HepG2 (cell line): ENCODE measurements around the gene TEAD4. TPM values are rescaled to one million over a fixed set of nuclear protein-coding genes. Genes with fewer than 3 reads are reported as not detected.

ENCODE experiments used
- CENPT ChIP-seq: sonication (generic); formaldehyde crosslinking; IDR thresholded peaks from 2 replicates; pipeline ENCODE4 v1.8.0; 2022; ENCODE audit warnings: low read depth, mild to moderate bottlenecking, moderate library complexity, missing genetic modification reagents
- ELF3 ChIP-seq: IDR thresholded peaks from 2 replicates; pipeline ENCODE4 v1.6.1; 2016; ENCODE audit warnings: missing genetic modification reagents, missing compliant biosample characterization
- FOSL1 ChIP-seq: sonication (generic); formaldehyde crosslinking; IDR thresholded peaks from 2 replicates; pipeline ENCODE4 v1.9.0; 2021; ENCODE audit warnings: missing genetic modification reagents, borderline replicate concordance
- SRSF4 ChIP-seq: fragments of 200-400 bp; formaldehyde crosslinking; IDR thresholded peaks from one replicate; pipeline ENCODE4 v1.6.1; 2018; ENCODE audit warnings: mild to moderate bottlenecking, low read depth, low read length, moderate library complexity; ENCODE audit not compliant: poor library complexity, severe bottlenecking
- TGIF2 ChIP-seq: IDR thresholded peaks from 2 replicates; pipeline ENCODE4 v1.6.1; 2016; ENCODE audit warnings: control low read depth, missing compliant biosample characterization
- ZNF407 ChIP-seq: sonication (generic); formaldehyde crosslinking; IDR thresholded peaks from one replicate; pipeline ENCODE4 v1.5.1; 2020; ENCODE audit warnings: mild to moderate bottlenecking, missing genetic modification reagents; ENCODE audit errors: not compliant biosample characterization
- ZNF547 ChIP-seq: sonication (generic); formaldehyde crosslinking; IDR thresholded peaks from 2 replicates; pipeline ENCODE4 v1.5.1; 2020; ENCODE audit warnings: mild to moderate bottlenecking, missing genetic modification reagents
- ZNF747 ChIP-seq: sonication (generic); formaldehyde crosslinking; IDR thresholded peaks from 2 replicates; pipeline ENCODE4 v1.8.1; 2023; ENCODE audit warnings: missing genetic modification reagents, mild to moderate bottlenecking, borderline replicate concordance
- polyA plus RNA-seq, 8 experiments: library from polyadenylated mRNA; depleted of rRNA in 3 of 8; stranded (reverse) in 7 of 8; unstranded in 1 of 8; fragments of >200 nt; fragmentation: Illumina TruSeq in 4 of 8; extraction: Trizol in 4 of 8; gene quantifications; 2 replicates each; pipeline versions ENCODE4 v1.2.1 to v1.2.3, GENCODE V29; 2011 to 2016; ENCODE audit warnings: low read depth in 4 of 8, missing spikeins in 1 of 8, mixed read lengths in 1 of 8; ENCODE audit not compliant: insufficient read depth in 1 of 8
- total RNA-seq, 5 experiments: library from RNA; depleted of rRNA; stranded (reverse); fragments of >200 nt; fragmentation: Illumina TruSeq; extraction: Trizol; gene quantifications; 2 replicates each; pipeline ENCODE4 v1.2.3, GENCODE V29; 2016; ENCODE audit warnings: low read depth in 1 of 5
- TF ChIP-seq, protein P1 (sequence below): sonication (generic); formaldehyde crosslinking; IDR thresholded peaks from 2 replicates; pipeline ENCODE4 v1.4.0; 2020; ENCODE audit warnings: missing genetic modification reagents
- TF ChIP-seq, protein P2 (sequence below): sonication (generic); formaldehyde crosslinking; IDR thresholded peaks from 2 replicates; pipeline ENCODE4 v1.4.0; 2020; ENCODE audit warnings: low read depth, missing genetic modification reagents

The TEAD4 gene
- total and polyA plus RNA-seq, 2 of the 13 experiments (the other 11 are each of a cell fraction or from before 2014, with no cell fraction given) = 45.0 to 69.4 TPM

DNA sequence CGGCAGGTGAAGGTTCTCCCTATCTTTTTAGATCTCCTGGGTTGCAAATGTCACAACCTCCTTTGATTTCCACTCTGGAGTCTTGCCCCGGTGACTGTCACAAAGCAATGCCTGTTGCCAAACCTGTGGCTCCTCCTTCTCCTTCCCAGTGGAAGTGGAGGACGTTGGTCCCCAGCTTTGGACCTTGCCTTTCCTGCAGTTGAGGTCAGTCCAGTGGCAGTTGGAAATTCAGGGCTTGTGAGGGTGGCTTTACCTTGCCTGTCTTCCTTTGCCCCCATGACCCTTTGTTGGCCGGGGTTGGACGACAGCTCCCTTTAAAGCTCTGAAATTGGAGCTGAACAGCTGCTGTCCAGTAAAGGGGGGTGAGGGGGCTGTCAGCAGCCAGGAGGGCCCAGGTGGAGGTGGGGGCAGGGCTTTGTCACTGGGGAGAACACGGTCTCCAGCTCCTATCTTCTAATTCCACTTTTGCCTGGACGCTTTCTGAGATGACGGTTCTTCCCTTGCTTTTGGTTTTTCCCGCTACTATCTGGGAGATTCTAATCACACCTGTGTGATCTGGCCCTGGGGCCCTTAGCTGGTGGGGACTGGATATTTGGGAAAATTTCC lies 4.1 kb downstream of the TEAD4 start (continued):
- no peak for TF ChIP-seq ZNF407
- TF ChIP-seq, protein P1, sequence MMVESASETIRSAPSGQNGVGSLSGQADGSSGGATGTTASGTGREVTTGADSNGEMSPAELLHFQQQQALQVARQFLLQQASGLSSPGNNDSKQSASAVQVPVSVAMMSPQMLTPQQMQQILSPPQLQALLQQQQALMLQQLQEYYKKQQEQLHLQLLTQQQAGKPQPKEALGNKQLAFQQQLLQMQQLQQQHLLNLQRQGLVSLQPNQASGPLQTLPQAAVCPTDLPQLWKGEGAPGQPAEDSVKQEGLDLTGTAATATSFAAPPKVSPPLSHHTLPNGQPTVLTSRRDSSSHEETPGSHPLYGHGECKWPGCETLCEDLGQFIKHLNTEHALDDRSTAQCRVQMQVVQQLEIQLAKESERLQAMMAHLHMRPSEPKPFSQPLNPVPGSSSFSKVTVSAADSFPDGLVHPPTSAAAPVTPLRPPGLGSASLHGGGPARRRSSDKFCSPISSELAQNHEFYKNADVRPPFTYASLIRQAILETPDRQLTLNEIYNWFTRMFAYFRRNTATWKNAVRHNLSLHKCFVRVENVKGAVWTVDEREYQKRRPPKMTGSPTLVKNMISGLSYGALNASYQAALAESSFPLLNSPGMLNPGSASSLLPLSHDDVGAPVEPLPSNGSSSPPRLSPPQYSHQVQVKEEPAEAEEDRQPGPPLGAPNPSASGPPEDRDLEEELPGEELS (CRISPR knock-in tag) = peak; percentile 79
- no peak for TF ChIP-seq SRSF4
- TF ChIP-seq CENPT = no peak
- TF ChIP-seq ZNF747 (CRISPR knock-in tag) = 0 out of 2 replicates have a peak, but pooled peaks have one; percentile 41
- peak; percentile 90 for TF ChIP-seq TGIF2 (CRISPR knock-in tag)
- TF ChIP-seq ELF3 (CRISPR knock-in tag) = peak; percentile 60
- TF ChIP-seq, protein P2, sequence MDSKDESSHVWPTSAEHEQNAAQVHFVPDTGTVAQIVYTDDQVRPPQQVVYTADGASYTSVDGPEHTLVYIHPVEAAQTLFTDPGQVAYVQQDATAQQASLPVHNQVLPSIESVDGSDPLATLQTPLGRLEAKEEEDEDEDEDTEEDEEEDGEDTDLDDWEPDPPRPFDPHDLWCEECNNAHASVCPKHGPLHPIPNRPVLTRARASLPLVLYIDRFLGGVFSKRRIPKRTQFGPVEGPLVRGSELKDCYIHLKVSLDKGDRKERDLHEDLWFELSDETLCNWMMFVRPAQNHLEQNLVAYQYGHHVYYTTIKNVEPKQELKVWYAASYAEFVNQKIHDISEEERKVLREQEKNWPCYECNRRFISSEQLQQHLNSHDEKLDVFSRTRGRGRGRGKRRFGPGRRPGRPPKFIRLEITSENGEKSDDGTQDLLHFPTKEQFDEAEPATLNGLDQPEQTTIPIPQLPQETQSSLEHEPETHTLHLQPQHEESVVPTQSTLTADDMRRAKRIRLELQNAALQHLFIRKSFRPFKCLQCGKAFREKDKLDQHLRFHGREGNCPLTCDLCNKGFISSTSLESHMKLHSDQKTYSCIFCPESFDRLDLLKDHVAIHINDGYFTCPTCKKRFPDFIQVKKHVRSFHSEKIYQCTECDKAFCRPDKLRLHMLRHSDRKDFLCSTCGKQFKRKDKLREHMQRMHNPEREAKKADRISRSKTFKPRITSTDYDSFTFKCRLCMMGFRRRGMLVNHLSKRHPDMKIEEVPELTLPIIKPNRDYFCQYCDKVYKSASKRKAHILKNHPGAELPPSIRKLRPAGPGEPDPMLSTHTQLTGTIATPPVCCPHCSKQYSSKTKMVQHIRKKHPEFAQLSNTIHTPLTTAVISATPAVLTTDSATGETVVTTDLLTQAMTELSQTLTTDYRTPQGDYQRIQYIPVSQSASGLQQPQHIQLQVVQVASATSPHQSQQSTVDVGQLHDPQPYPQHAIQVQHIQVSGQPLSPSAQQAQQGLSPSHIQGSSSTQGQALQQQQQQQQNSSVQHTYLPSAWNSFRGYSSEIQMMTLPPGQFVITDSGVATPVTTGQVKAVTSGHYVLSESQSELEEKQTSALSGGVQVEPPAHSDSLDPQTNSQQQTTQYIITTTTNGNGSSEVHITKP (CRISPR knock-in tag) = 0 out of 2 replicates have a peak, but pooled peaks have one; percentile 13
- no peak for TF ChIP-seq FOSL1 (CRISPR knock-in tag)
- TF ChIP-seq ZNF547 (CRISPR knock-in tag) = no peak
